ENCODE measurements around the gene NAA25.
A peak's percentile ranks its signal among the peaks of the same experiment; 100 is the strongest.
"Not testable (repeated sequence)": the region's sequence is repeated elsewhere in the genome, so short reads cannot be mapped to it uniquely, and the experiment has no call there.

NAA25 gene

DNA sequence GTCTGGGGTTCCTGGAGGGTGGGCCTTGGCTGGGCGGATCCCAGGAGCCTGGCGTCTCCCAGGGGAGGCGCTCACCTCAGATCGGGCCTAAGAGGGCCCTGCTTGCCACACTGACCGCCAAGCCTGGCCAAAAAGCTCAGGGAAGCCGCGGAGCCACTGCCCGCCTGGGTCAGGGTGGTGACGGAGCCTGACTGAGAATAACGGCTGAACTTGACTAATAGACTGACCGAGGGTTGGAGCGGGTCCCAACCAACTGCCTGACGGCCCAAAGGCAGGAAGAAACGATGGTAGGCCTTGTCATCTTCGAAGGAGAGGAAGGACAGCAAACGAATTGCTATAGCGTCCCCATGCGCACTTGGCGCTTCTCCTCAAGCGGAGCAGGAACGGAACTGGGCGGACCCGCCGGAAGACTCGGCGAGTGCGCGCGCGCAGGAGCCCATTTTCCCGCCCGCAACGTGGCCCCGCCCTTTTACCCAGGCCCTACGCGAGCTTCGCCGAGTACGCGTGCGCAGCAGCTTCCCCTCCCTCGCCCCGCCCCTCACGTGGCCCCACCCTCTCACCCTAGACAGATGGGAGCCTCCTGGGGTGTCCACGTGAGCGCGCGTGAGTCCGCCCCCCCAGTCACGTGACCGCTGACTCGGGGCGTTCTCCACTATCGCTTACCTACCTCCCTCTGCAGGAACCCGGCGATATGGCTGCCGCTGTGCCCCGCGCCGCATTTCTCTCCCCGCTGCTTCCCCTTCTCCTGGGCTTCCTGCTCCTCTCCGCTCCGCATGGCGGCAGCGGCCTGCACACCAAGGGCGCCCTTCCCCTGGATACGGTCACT lies 95.6 kb downstream of the NAA25 start, which contains the start of the genes ERP29 and TMEM116:
TSS of gene ERP29 (plus strand) at position 652 of the 826 bp plus-strand sequence. CDS start at position 692, 40 bp downstream.
TSS of gene TMEM116 (minus strand) at position 391 of the 826 bp plus-strand sequence. CDS start 7,895 bp downstream, outside the sequence.
- Histone ChIP-seq H3K27ac (ENCODE audit: low read length) (peak within 1 kb of the TSS; percentile 99), H3K36me3 (ENCODE audit: insufficient read depth, low read length) (peaks cover 28% of the 10 kb centered on the region), H3K79me2 (ENCODE audit: insufficient read depth, low read length) (peaks cover 68% of the 10 kb centered on the region), H3K4me2 (ENCODE audit: insufficient read depth, low read length) (peak within 1 kb of the TSS; percentile 83), H3K27me3 (ENCODE audit: insufficient read depth, low read length, poor library complexity) (no peaks in the 10 kb centered on the region), H2AFZ (ENCODE audit: low read depth, low read length) (peak within 1 kb of the TSS; percentile 95), H3K9me3 (ENCODE audit: insufficient read depth, low read length, severe bottlenecking) (no peaks in the 10 kb centered on the region), H4K20me1 (ENCODE audit: insufficient read depth, low read length) (peaks cover 26% of the 10 kb centered on the region), H3K4me1 (ENCODE audit: insufficient read depth, low read length) (peaks cover 43% of the 10 kb centered on the region), H3K9ac (ENCODE audit: low read depth, low read length) (peak within 1 kb of the TSS; percentile 98), H3K4me3 (ENCODE audit: low read depth in 1 of 2, low read length in 2 of 2) (peak within 1 kb of the TSS; percentile 87 to 98)
- TF ChIP-seq, protein P1, sequence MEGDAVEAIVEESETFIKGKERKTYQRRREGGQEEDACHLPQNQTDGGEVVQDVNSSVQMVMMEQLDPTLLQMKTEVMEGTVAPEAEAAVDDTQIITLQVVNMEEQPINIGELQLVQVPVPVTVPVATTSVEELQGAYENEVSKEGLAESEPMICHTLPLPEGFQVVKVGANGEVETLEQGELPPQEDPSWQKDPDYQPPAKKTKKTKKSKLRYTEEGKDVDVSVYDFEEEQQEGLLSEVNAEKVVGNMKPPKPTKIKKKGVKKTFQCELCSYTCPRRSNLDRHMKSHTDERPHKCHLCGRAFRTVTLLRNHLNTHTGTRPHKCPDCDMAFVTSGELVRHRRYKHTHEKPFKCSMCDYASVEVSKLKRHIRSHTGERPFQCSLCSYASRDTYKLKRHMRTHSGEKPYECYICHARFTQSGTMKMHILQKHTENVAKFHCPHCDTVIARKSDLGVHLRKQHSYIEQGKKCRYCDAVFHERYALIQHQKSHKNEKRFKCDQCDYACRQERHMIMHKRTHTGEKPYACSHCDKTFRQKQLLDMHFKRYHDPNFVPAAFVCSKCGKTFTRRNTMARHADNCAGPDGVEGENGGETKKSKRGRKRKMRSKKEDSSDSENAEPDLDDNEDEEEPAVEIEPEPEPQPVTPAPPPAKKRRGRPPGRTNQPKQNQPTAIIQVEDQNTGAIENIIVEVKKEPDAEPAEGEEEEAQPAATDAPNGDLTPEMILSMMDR (IDR thresholded peaks at IDR 0.05; ENCODE audit: borderline replicate concordance, extremely low read depth, low read length, poor library complexity, severe bottlenecking): peak; percentile 66
- TF ChIP-seq EZH2 (IDR thresholded peaks at IDR 0.05; ENCODE audit: borderline replicate concordance, low read depth, low read length, severe bottlenecking): no peak
- peak; percentile 84 for ATAC-seq (ENCODE audit: insufficient read depth, low read depth)
- peak; percentile 100 for DNase-seq

DNA sequence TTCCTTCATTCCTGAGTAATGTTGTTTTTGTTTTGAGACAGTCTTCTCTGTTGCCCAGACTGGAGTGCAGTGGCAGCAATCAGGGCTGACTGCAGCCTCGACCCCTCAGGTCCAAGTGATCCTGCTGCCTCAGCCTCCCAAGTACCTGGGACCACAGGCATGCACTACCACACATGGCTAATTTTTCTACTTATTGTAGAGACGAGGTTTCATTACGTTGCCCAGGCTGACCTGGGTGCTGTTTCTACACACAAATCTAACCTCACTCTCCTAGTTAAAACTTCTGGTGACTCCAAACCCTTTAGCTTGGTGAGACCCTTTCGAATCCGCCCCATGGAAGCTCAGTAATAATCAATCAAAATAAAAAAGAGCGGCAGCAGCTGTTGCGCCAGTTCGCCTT lies 96.9 kb downstream of the NAA25 start:
- Histone ChIP-seq H3K27me3 (ENCODE audit: insufficient read depth, low read length, poor library complexity) (no peaks in the 10 kb centered on the region), H3K27ac (ENCODE audit: low read length) (peak overlapping the region; percentile 99), H3K4me1 (ENCODE audit: insufficient read depth, low read length) (peaks cover 43% of the 10 kb centered on the region), H3K79me2 (ENCODE audit: insufficient read depth, low read length) (peaks cover 56% of the 10 kb centered on the region), H3K4me2 (ENCODE audit: insufficient read depth, low read length) (peak overlapping the region; percentile 83), H2AFZ (ENCODE audit: low read depth, low read length) (no peak overlapping the region), H3K4me3 (ENCODE audit: low read depth in 1 of 2, low read length in 2 of 2) (peak overlapping the region; percentile 81 to 87; a peak in 3 of 4 replicates), H3K9me3 (ENCODE audit: insufficient read depth, low read length, severe bottlenecking) (no peaks in the 10 kb centered on the region), H3K9ac (ENCODE audit: low read depth, low read length) (peak overlapping the region; percentile 98), H3K36me3 (ENCODE audit: insufficient read depth, low read length) (peaks cover 19% of the 10 kb centered on the region), H4K20me1 (ENCODE audit: insufficient read depth, low read length) (peaks cover 18% of the 10 kb centered on the region)
- DNase-seq: no peak
- no peak for ATAC-seq (ENCODE audit: insufficient read depth, low read depth)
- TF ChIP-seq EZH2 (IDR thresholded peaks at IDR 0.05; ENCODE audit: borderline replicate concordance, low read depth, low read length, severe bottlenecking): no peak
- TF ChIP-seq, protein P1 (IDR thresholded peaks at IDR 0.05; ENCODE audit: borderline replicate concordance, extremely low read depth, low read length, poor library complexity, severe bottlenecking): no peak

DNA sequence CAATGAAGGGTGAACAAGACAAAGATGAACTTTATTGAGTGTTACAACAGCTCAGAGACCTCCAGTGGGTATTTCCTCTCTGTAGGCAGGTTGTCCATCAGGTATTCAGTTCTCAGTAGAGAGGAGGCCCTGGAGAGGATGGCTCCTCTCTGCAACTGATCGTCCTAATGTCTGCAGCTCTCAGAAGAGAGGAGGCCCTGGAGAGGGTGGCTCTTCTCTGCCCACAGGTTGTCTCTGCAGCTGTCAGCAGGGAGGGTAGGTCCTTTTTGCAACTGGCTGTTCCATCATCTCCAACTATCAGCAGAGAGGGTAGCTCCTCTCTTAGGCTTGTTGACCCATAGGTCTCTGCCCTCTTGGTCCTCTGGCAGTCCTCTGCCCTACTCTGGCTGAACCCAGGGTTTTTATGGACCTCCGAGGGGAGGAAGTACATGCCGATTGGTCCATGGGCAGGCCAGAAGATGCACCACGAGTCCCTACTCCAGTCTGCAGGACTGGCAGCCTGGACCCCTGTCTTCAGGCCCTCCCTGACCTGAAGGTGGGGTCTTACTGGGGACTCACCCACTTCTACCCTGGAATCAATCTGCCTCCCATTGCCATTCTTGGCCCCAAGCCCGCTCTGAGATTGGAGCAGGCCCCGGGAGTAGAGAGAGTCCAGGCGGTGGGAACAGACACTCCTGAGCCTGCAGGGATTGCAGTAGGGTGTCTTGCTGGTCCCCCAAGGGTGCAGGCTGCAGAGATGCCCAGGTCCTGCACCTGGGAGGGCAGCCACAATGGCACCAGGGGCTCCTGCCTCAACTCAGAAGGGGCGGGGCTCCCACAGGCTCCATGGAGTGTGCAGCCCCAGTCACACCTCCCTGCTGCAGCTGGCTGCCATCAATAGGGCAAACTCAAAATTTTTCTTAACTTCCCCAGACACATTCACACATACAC lies 97.9 kb downstream of the NAA25 start:
- H2AFZ ChIP-seq (ENCODE audit: low read depth, low read length): no peak overlapping the region
- peaks cover 46% of the 10 kb centered on the region for H3K79me2 ChIP-seq (ENCODE audit: insufficient read depth, low read length)
- peaks cover 39% of the 10 kb centered on the region for H3K4me1 ChIP-seq (ENCODE audit: insufficient read depth, low read length)
- H3K36me3 ChIP-seq (ENCODE audit: insufficient read depth, low read length): peaks cover 11% of the 10 kb centered on the region
- ATAC-seq (ENCODE audit: insufficient read depth, low read depth): no peak
- no peaks in the 10 kb centered on the region for H3K27me3 ChIP-seq (ENCODE audit: insufficient read depth, low read length, poor library complexity)
- no peaks in the 10 kb centered on the region for H3K9me3 ChIP-seq (ENCODE audit: insufficient read depth, low read length, severe bottlenecking)
- no peak overlapping the region for H3K27ac ChIP-seq (ENCODE audit: low read length)
- H3K4me3 ChIP-seq (ENCODE audit: low read depth in 1 of 2, low read length in 2 of 2): no peak overlapping the region
- no peak for DNase-seq
- TF ChIP-seq, protein P1 (IDR thresholded peaks at IDR 0.05; ENCODE audit: borderline replicate concordance, extremely low read depth, low read length, poor library complexity, severe bottlenecking): no peak
- no peak for TF ChIP-seq EZH2 (IDR thresholded peaks at IDR 0.05; ENCODE audit: borderline replicate concordance, low read depth, low read length, severe bottlenecking)
- H3K4me2 ChIP-seq (ENCODE audit: insufficient read depth, low read length): 0 out of 2 replicates have a peak overlapping the region, but pooled peaks have one; percentile 12
- H4K20me1 ChIP-seq (ENCODE audit: insufficient read depth, low read length): peaks cover 10% of the 10 kb centered on the region
- no peak overlapping the region; the same call in 1 of the 2 replicates for H3K9ac ChIP-seq (ENCODE audit: low read depth, low read length)

DNA sequence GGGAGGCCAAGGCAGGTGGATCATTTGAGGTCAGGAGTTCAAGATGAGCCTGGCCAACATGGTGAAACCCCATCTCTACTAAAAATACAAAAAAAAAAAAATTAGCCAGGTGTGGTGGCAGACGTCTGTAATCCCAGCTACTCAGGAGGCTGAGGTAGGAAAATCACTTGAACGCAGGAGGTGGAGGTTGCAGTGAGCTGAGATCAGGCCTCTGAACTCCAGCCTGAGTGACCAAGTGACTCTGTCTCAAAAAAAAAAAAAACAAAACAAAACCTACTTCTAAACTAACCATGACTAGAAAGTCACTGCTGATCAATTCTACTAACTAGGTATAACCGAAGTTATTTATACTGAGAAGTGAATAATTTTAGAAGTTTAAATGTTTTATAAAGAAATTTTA lies 99.0 kb downstream of the NAA25 start:
- Histone ChIP-seq H3K79me2 (ENCODE audit: insufficient read depth, low read length) (peaks cover 35% of the 10 kb centered on the region), H3K4me1 (ENCODE audit: insufficient read depth, low read length) (peaks cover 30% of the 10 kb centered on the region)
- H3K9ac ChIP-seq (ENCODE audit: low read depth, low read length); H3K27ac ChIP-seq (ENCODE audit: low read length); H3K4me2 ChIP-seq (ENCODE audit: insufficient read depth, low read length); H3K9me3 ChIP-seq (ENCODE audit: insufficient read depth, low read length, severe bottlenecking); H3K27me3 ChIP-seq (ENCODE audit: insufficient read depth, low read length, poor library complexity); H4K20me1 ChIP-seq (ENCODE audit: insufficient read depth, low read length); DNase-seq; H3K4me3 ChIP-seq (ENCODE audit: low read depth in 1 of 2, low read length in 2 of 2); H2AFZ ChIP-seq (ENCODE audit: low read depth, low read length); H3K36me3 ChIP-seq (ENCODE audit: insufficient read depth, low read length); ATAC-seq (ENCODE audit: insufficient read depth, low read depth): not testable (repeated sequence)

All from DND-41 (cell line).